K562 treated with DMSO at 1 percent for 4 hours (cell line): ENCODE results near the gene SLC6A6. TPM values are rescaled to one million over a fixed set of nuclear protein-coding genes. Genes with fewer than 3 reads are reported as not detected.

Experiments used
- total RNA-seq: library from RNA; unstranded; fragments of 300-600 nt; gene quantifications from 2 replicates; pipeline ENCODE4 v1.2.3, GENCODE V29; 2022; ENCODE audit not compliant: insufficient read depth

SLC6A6 gene
- total RNA-seq: 43.0 and 68.9 TPM in 2 replicates

GRCh38 chr3:14402304-14402811, at the start of gene SLC6A6:
Gene SLC6A6, plus strand, starts transcription at chr3:14402606. Its CDS starts 41,029 bp downstream, at chr3:14443635.

Other genes starting within 250 kb of the SLC6A6 start
- gene XPC, start 224.0 kb upstream of the SLC6A6 start, total RNA-seq: 28.7 and 33.2 TPM in 2 replicates
- gene LSM3, start 223.8 kb upstream of the SLC6A6 start, total RNA-seq: 19.0 and 23.1 TPM in 2 replicates
- gene GRIP2, start 137.7 kb downstream of the SLC6A6 start, total RNA-seq: not detected in 2 replicates
- 13.8 and 20.9 TPM in 2 replicates for gene CCDC174, start 249.2 kb downstream of the SLC6A6 start, total RNA-seq